KOPT-K1 (cell line): ENCODE data around the gene CASP8.
"Not testable (repeated sequence)": the region's sequence is repeated elsewhere in the genome, so short reads cannot be mapped to it uniquely, and the experiment has no call there.

Experiments used
- H3K27ac ChIP-seq: fragments of 200-600 bp; sonication (generic); 2 replicates; pipeline ENCODE4 v1.5.1; 2016; ENCODE audit warnings: antibody characterized with exemption, mild to moderate bottlenecking, low read depth, low read length; ENCODE audit not compliant: poor library complexity, severe bottlenecking
- H3K36me3 ChIP-seq: fragments of 200-600 bp; sonication (generic); 2 replicates; pipeline ENCODE4 v1.5.1; 2017; ENCODE audit warnings: antibody characterized with exemption, mild to moderate bottlenecking, low read length, moderate library complexity; ENCODE audit not compliant: insufficient read depth
- H3K9me3 ChIP-seq: fragments of 200-600 bp; sonication (generic); 2 replicates; pipeline ENCODE4 v1.5.1; 2017; ENCODE audit warnings: antibody characterized with exemption, low read length, mild to moderate bottlenecking; ENCODE audit not compliant: insufficient read depth, poor library complexity, severe bottlenecking

Gene CASP8

DNA sequence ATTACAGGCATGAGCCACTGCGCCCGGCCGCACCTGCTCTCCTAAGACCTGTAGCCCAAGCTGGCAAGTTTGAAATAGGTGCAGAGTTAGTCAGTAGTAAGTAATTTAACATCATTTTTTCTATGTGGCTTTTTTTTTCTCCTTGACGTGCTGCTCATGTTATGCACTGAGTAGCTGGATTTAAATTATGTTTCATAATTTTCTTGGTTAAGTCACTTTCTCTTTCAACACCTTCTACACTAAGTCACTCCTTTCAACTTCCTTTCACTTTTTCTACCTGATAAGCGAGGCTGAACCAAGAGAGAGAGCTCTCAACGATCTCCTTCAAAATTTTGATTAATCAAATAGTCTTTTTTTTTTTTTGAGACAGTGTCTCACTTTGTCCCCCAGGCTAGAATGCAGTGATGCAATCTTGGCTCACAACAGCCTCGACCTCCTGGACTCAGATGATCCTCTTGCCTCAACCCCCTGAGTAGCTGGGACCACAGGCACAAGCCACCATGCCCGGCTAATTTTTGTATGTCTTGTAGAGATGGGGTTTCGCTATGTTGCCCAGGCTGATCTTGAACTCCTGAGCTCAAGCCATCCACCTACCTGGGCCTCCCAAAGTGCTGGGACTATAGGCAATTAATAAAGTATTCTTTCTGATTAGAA lies 13.1 kb downstream of the CASP8 start:
- no peaks in the 10 kb centered on the region for H3K9me3 ChIP-seq
- H3K36me3 ChIP-seq: peaks cover 100% of the 10 kb centered on the region

DNA sequence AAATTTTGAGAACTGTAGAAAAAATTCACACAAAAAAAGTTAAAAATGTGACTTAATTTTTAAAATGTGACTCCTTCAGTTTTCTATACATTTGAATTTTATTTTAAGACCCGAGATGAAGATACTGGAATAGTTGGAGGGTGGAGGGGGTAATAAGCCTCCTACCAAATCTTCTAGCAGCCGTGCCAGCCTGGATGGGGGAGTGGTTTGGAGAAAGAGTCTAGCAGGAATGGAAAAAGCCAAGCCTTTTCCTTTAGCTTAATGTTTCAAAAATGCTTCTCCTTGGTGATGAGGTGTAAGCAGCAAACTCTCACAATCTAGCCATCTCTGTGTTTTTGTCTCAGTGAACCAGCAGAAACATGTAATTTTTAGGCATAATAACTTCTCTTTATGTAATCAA lies 14.7 kb downstream of the CASP8 start:
- H3K36me3 ChIP-seq: peaks cover 100% of the 10 kb centered on the region
- H3K27ac ChIP-seq: no peak overlapping the region
- H3K9me3 ChIP-seq: peaks cover 7% of the 10 kb centered on the region

More for the DNA sequence above, 13.1 kb downstream of the CASP8 start:
- no peak overlapping the region for H3K27ac ChIP-seq

DNA sequence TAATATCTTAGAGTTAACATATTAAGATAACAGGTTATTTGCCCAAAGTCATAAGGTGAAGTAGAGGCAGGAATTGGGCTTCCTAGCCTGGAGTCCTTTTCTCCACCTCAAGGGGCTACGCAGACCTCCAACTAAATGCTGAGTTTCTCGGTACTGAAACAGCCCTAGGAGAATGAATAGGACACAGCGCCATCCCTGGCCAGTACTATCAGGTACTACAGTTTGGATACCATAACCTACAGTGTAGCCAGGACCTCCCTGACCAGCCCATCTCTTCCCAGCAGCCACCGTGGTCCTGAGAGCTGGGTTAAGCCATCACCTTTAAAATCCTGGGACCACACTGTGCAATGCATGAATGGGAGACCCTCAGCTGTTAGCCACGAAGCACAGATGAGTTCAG lies 15.7 kb downstream of the CASP8 start:
- Histone ChIP-seq H3K27ac (no peak overlapping the region), H3K9me3 (peaks cover 14% of the 10 kb centered on the region), H3K36me3 (peaks cover 100% of the 10 kb centered on the region)

DNA sequence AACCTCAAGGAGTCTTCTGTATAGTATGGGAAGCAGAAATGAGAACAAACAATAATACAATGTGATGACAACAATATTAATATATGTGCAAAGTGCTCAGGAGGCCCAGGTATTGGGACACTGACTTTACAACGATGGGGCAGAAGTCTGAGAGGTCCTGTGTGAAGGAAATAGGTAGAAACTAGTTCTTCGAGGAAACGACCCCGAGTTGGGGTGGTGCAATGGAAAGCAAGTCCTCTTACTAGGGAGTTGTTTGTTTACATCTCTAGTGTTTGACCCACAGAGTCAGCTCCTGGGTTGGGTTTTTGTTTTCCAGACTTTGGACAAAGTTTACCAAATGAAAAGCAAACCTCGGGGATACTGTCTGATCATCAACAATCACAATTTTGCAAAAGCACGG lies 16.2 kb downstream of the CASP8 start:
- peaks cover 100% of the 10 kb centered on the region for H3K36me3 ChIP-seq
- no peak overlapping the region for H3K27ac ChIP-seq
- H3K9me3 ChIP-seq: peaks cover 14% of the 10 kb centered on the region

DNA sequence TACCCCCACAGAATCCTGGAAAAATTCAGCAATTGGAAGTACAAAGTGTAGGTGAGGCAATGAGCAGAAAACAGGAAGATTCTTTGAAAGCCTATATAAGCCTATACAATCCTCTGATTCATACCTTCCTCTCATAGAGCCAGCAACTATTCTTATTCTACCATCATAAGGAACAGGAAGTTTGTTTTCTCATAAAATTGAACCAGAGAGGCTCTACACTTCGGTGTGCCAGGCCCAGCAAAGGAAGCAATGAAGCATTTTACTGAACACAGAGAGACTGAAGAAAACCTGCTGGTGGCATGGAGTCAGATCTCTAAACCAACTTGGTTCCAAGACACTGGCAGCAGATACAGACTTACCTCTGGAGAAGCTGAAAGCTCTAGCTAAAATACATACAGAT lies 18.7 kb downstream of the CASP8 start:
- H3K9me3 ChIP-seq: peaks cover 14% of the 10 kb centered on the region
- H3K27ac ChIP-seq: no peak overlapping the region
- H3K36me3 ChIP-seq: peaks cover 78% of the 10 kb centered on the region

DNA sequence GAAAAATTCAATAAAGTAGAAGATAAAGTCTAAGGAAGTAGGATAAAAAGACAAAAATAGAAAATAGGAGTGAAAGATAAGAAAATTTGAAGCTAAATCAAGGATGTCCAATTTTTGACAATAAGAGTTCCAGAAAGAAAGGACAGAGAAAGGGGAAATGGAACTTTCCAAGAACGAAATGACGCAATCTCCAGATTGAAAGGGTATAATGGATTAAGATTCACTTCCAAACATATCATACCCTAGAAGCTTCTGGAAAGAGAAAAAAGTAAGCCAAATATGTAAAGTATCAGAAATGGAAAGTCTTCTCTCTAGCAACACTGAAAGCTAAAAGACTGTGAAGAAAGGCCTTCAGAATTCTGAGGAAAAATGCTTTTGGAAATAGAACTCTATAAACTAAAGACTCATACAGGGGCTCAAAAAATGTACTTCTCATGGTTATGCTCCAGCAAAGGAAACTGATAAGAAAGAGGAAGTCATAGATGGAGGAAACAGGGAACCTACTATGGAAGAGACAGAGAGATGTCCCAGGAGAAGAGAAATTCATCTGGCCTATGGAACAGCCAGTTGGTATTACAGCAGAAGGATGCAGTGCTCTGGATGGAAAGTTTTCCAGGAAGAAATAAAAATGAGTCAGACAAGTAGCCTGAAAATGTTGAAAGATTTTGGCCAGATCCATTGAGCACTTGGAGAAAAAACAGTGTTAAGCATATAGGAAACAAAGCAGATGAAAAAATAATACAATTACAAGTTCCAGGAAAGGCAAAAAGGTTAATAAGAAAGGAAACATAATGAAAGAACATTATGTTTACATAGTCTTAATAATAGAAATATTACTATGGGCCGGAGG lies 20.1 kb downstream of the CASP8 start:
- peaks cover 75% of the 10 kb centered on the region for H3K36me3 ChIP-seq
- no peak overlapping the region for H3K27ac ChIP-seq

DNA sequence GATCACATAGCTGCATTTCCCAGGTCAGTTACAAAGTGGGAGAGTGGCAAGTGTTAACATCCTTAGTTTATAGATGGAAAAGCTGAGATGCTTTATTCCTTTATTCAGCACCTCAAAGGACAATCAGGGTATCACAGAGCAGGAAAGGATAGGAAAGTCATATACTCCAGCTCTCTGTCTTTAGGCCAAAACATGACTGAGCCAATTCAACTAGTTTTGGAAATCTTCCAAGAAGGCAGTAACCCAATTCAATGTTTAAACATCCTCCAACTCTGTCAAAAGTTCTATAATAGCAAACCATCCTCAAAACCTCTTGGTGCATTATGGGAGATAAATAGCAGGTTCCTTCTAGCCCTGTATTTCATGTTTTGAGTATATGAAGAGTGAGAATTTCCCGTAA lies 25.2 kb downstream of the CASP8 start:
- H3K27ac ChIP-seq: no peak overlapping the region
- peaks cover 64% of the 10 kb centered on the region for H3K9me3 ChIP-seq
- peaks cover 75% of the 10 kb centered on the region for H3K36me3 ChIP-seq

More for the DNA sequence above, 20.1 kb downstream of the CASP8 start:
- H3K9me3 ChIP-seq: peaks cover 23% of the 10 kb centered on the region

DNA sequence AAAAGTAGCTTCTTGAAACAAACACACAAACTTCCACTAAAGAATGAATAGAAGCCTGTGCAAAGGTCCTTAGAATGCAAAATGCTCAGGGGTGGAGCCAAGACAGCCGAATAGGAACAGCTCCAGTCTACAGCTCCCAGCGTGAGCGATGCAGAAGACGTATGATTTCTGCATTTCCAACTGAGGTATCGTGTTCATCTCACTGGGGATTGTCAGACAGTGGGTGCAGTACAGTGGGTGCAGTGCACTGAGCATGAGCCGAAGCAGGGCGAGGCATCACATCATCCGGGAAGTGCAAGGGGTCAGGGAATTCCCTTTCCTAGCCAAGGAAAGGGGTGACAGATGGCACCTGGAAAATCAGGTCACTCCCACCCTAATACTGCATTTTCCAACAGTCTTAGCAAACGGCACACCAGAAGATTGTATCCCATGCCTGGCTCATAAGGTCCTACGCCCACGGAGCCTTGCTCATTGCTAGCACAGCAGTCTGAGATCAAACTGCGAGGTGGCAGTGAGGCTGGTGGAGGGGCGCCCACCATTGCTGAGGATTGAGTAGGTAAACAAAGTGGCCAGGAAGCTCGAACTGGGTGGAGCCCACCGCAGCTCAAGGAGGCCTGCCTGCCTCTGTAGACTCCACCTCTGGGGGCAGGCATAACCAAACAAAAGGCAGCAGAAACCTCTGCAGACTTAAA lies 30.3 kb downstream of the CASP8 start:
- H3K27ac ChIP-seq: not testable (repeated sequence)
- peaks cover 56% of the 10 kb centered on the region for H3K36me3 ChIP-seq
- H3K9me3 ChIP-seq: peaks cover 62% of the 10 kb centered on the region

DNA sequence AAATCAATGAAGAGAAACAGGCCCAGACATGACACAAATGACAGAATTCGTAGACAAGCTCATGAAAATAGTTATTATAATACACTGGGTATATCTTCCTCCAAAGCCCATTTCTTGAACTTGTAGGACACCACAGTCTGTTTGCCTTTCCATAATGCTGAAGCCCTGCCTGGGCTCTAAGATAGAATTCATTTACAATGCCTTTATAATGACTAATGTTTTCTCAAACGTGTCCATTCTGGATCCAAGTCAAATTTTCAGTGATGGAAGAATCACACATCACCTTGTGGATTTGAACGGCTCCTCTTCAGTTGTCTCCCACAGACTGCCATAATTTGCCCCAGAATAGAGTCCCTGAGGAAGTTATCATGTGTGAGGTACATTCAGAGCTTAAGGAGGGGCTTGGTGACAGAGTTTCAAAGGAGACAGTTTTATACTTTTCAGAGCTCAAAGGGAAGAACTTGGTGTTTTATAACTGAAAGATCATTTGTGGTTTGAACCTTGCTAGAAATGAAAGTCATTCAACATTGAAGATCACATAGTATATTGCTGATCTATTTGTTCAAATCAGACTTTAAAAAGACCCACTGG lies 38.2 kb downstream of the CASP8 start:
- Histone ChIP-seq H3K9me3 (peaks cover 41% of the 10 kb centered on the region), H3K27ac (peak overlapping the region; percentile 26), H3K36me3 (peaks cover 5% of the 10 kb centered on the region; the same call in 1 of the 2 replicates)

DNA sequence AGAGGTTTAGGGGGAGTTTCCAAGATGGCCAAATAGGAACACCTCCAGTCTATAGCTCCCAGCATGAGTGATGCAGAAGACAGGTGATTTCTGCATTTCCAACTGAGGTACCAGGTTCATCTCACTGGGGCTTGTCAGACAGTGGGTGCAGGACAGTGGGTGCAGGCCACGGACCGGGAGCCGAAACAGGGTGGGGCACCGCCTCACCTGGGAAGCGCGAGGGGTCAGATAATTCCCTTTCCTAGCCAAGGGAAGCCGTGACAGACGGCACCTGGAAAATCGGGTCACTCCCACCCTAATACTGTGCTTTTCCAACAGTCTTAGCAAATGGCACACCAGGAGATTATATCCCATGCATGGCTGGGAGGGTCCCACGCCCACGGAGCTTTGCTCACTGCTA lies 39.6 kb downstream of the CASP8 start:
- not testable (repeated sequence) for H3K36me3 ChIP-seq, H3K27ac ChIP-seq
- peaks cover 41% of the 10 kb centered on the region for H3K9me3 ChIP-seq

DNA sequence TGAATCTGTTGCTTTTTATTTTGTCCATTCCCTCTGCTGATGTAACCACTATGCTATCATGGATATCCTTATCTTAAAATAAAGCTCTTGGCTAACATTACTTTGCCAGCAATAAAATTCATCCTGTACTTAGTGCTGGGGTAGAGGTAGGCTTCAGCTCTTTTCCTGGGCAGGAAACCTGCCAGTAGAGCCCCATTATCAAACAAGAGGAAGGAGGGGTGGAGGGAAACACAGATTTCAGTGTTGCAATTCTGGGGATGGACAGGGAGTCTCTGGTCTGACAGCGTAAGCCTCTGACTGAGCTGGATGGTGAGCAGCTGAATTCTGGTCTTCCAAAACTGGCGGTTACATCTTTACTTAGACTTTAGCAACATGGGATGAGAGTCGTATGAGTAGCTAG lies 47.5 kb downstream of the CASP8 start:
- no peak overlapping the region for H3K27ac ChIP-seq
- no peaks in the 10 kb centered on the region for H3K36me3 ChIP-seq
- H3K9me3 ChIP-seq: peaks cover 41% of the 10 kb centered on the region

DNA sequence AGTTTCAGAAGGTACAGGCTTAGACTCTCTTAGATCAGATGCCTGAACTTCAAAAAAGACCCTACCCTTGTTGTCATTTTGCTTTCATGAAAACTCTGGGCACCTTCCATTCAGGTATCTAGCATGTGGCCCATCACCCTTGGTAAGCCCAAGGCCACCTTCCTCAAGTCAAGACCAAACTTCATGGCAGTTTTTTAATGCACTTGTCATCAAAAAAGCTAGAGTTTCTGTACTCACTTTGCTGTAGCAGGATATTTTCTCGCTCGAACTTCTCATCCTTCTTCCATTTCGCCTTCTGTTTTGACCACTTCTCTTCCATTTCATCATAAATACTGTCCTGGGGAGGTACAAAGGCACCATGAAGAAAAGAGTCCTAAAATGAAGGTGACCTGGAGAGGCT lies 48.6 kb downstream of the CASP8 start:
- H3K9me3 ChIP-seq: peaks cover 42% of the 10 kb centered on the region
- H3K36me3 ChIP-seq: no peaks in the 10 kb centered on the region

DNA sequence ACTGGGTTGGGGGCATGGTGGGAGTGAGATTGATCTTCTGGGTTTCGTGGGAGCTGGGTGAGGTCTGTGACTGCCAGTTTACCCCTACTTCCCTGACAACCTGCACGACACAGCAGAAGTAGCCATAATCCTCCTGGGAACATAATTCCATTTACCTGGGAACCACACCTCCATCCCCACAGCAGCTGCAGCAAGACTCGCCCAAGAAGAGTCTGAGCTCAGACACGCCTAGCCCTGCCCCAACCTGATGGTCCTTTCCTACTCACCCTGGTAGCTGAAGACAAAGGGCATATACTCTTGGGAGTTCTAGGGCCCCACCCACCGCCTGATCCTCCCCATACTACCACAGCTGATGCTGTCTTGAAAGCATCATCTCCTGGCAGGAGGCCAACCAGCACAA lies 53.0 kb downstream of the CASP8 start:
- Histone ChIP-seq H3K27ac (no peak overlapping the region), H3K36me3 (no peaks in the 10 kb centered on the region), H3K9me3 (peaks cover 33% of the 10 kb centered on the region)

More for the DNA sequence above, 48.6 kb downstream of the CASP8 start:
- H3K27ac ChIP-seq: no peak overlapping the region

DNA sequence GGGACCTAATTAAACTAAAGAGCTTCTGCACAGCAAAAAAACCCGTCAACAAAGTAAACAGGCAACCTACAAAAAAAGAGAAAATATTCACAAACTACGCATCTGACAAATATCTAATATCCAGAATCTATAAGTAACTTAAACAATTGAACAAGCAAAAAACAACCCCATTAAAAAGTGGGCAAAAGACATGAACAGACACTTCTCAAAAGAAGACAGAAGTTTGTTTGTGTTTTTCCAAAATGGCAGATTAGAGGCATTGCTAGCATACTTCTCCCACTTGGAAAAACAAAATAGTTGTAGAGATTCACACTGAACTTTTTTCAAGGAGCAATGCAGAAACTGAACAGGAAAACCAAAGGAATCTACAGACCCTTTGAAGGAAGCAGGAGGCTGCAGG lies 59.2 kb downstream of the CASP8 start:
- no peak overlapping the region for H3K27ac ChIP-seq
- peaks cover 54% of the 10 kb centered on the region for H3K9me3 ChIP-seq
- no peaks in the 10 kb centered on the region for H3K36me3 ChIP-seq

DNA sequence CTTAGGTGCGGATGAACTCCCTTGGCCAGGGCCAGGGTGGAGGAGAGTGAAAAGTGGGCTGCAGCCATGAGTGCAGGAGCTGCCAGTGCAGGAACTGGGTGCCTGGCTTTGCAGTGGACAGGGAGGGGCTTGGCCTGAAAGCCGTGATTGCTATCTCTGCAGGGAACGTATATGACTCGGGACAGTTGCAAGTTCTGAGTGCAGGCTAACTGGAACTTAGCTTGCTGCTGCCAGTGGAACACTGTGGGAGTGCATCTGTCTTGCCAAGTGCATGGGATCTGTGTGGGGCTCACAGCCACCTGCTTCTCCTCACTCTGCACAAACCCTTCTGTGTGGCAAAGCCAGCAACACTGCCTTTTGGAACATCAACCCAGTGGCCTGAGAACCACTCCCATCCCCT lies 59.9 kb downstream of the CASP8 start:
- H3K9me3 ChIP-seq: peaks cover 61% of the 10 kb centered on the region
- no peaks in the 10 kb centered on the region for H3K36me3 ChIP-seq
- H3K27ac ChIP-seq: no peak overlapping the region
